Peyer's patch (tissue), 4 donors: ENCODE measurements around the gene IL4I1.

ENCODE experiments used
- CTCF ChIP-seq, 6 experiments: fragments of 450-650 bp in 4 of 6; fragments of 200-600 bp in 2 of 6; sonication (generic) in 1 of 6; IDR thresholded peaks; one replicate each; pipeline ENCODE4 v1.5.1; 2017 to 2019; ENCODE audit warnings: antibody characterized with exemption in 6 of 6, mild to moderate bottlenecking in 3 of 6, moderate library complexity in 1 of 6
- POLR2A ChIP-seq, 2 donors: fragments of 450-650 bp; IDR thresholded peaks; one replicate each; pipeline ENCODE4 v1.5.1; 2017; ENCODE audit warnings: antibody characterized with exemption in 2 of 2, mild to moderate bottlenecking in 2 of 2, moderate library complexity in 2 of 2

GRCh38 chr19:49921871-49922795 is 25.4 kb upstream of the IL4I1 start:
- TF ChIP-seq CTCF (IDR thresholded peaks at IDR 0.05) (no peak), POLR2A (IDR thresholded peaks at IDR 0.05) (no peak)
